ENCODE data around the gene MAS1. TPM values are rescaled to one million over a fixed set of nuclear protein-coding genes. Genes with fewer than 3 reads are reported as not detected.
"Not testable (repeated sequence)": the region's sequence is repeated elsewhere in the genome, so short reads cannot be mapped to it uniquely, and the experiment has no call there.

MAS1 gene
- total and polyA plus RNA-seq, 12 donors: 0.02 to 0.04 (median 0.02) TPM; not detected in 7

- intact Hi-C loops (cut with DNase I): no loop called here
- H3K27ac ChIP-seq: no peak overlapping the region
- ATAC-seq: no peak
- 68 to 69% methylated on average over 9 of the region's 9 CpGs for WGBS, 2 donors
- no peaks in the 10 kb centered on the region for H3K9me3 ChIP-seq
- no peak overlapping the region for H3K4me3 ChIP-seq
- no peaks in the 10 kb centered on the region for H3K4me1 ChIP-seq
- DNase-seq: no peak
- H3K36me3 ChIP-seq: no peaks in the 10 kb centered on the region
- TF ChIP-seq, protein P1, sequence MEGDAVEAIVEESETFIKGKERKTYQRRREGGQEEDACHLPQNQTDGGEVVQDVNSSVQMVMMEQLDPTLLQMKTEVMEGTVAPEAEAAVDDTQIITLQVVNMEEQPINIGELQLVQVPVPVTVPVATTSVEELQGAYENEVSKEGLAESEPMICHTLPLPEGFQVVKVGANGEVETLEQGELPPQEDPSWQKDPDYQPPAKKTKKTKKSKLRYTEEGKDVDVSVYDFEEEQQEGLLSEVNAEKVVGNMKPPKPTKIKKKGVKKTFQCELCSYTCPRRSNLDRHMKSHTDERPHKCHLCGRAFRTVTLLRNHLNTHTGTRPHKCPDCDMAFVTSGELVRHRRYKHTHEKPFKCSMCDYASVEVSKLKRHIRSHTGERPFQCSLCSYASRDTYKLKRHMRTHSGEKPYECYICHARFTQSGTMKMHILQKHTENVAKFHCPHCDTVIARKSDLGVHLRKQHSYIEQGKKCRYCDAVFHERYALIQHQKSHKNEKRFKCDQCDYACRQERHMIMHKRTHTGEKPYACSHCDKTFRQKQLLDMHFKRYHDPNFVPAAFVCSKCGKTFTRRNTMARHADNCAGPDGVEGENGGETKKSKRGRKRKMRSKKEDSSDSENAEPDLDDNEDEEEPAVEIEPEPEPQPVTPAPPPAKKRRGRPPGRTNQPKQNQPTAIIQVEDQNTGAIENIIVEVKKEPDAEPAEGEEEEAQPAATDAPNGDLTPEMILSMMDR (IDR thresholded peaks at IDR 0.05): no peak
- peaks cover 0 to 16% (median 0%) of the 10 kb centered on the region in 7 donors for H3K27me3 ChIP-seq
Measured at GRCh38 chr6:159916752-159917151, 26.0 kb downstream of the MAS1 start.

DNA sequence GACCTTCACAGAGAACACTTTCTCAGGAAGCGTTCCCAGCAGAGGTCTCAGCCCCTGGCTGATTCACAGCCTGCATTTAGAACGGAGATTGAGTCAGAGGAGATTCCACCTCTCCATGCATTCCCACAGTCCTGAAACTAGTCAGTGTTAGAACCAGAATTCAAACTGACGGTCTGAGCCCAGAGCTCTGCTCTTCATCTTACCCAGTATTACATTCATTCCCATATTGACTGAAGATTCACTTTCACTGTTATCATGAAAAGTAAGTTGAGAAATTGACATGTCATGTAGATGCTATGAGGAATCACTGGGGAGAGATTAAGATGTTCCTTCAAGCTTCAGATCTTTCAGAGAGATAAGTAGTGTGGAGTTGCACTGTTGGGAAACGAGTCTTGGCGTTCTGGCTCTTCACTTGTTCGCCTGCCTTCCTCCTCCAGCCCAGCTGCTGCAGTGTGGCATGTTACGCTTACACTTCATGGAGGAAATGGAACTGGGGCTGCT lies 28.3 kb downstream of the MAS1 start:
- no peaks in the 10 kb centered on the region for H3K4me1 ChIP-seq
- TF ChIP-seq, protein P1 (IDR thresholded peaks at IDR 0.05): no peak
- H3K9me3 ChIP-seq: peaks cover 0 to 2% (median 0%) of the 10 kb centered on the region in 11 donors
- H3K4me3 ChIP-seq: no peak overlapping the region
- peaks cover 0 to 3% (median 0%) of the 10 kb centered on the region in 7 donors for H3K27me3 ChIP-seq
- H3K27ac ChIP-seq: no peak overlapping the region
- DNase-seq: no peak
- intact Hi-C loops (cut with DNase I): no loop called here
- 81 to 84% methylated on average over 7 of the region's 7 CpGs for WGBS, 2 donors
- ATAC-seq: no peak
- no peaks in the 10 kb centered on the region for H3K36me3 ChIP-seq

- Histone ChIP-seq H3K4me3 (no peak overlapping the region), H3K9me3 (peaks cover 0 to 7% (median 0%) of the 10 kb centered on the region in 11 donors), H3K4me1 (no peaks in the 10 kb centered on the region), H3K27me3 (peaks cover 0 to 3% (median 0%) of the 10 kb centered on the region in 7 donors), H3K27ac (no peak overlapping the region), H3K36me3 (no peaks in the 10 kb centered on the region)
- intact Hi-C loops (cut with DNase I): no loop called here
- ATAC-seq (no peak), DNase-seq (no peak)
- TF ChIP-seq, protein P1 (IDR thresholded peaks at IDR 0.05): no peak
- WGBS, 2 donors: 84% methylated on average over 6 of the region's 6 CpGs
Measured at GRCh38 chr6:159919800-159920199, 29.0 kb downstream of the MAS1 start.

DNA sequence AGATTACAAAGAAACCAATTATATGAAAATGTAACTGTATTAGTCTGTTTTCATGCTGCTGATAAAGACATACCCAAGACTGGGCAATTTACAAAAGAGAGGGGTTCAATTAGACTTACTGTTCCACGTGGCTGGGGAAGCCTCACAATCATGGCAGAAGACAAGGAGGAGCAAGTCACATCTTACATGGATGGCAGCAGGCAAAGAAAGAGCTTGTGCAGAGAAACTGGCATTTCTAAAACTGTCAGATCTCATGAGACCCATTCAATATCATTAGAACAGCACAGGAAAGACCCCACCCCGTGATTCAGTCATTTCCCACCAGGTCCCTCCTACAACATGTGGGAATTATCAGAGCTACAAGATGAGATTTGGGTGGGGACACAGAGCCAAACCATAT lies 33.4 kb downstream of the MAS1 start:
- H3K4me1 ChIP-seq; ATAC-seq; H3K27me3 ChIP-seq; H3K36me3 ChIP-seq; H3K27ac ChIP-seq; intact Hi-C loops (cut with DNase I); H3K4me3 ChIP-seq; DNase-seq; H3K9me3 ChIP-seq: not testable (repeated sequence)
- 51 to 64% methylated on average over 2 of the region's 2 CpGs for WGBS, 2 donors

GRCh38 chr6:159926542-159927203 lies 35.9 kb downstream of the MAS1 start:
- Histone ChIP-seq H3K4me1 (peaks cover 0 to 16% (median 0%) of the 10 kb centered on the region in 9 donors), H3K9me3 (peaks cover 0 to 7% (median 0%) of the 10 kb centered on the region in 11 donors), H3K4me3 (no peak overlapping the region), H3K27ac (no peak overlapping the region), H3K36me3 (no peaks in the 10 kb centered on the region), H3K27me3 (no peaks in the 10 kb centered on the region)
- 86 to 91% methylated on average over 5 of the region's 5 CpGs for WGBS, 2 donors
- ATAC-seq (no peak), DNase-seq (no peak)
- TF ChIP-seq, protein P1 (IDR thresholded peaks at IDR 0.05): no peak
- intact Hi-C loops (cut with DNase I): loop anchor here in 1 of 10 donors (5.0 kb wide), 1 partner anchor 421 kb away; the partner anchor contains the start of gene SLC22A3

Measured in heart right ventricle (tissue), 16 donors.